Loucy (cell line): ENCODE results near the gene GTSF1L.
A peak's percentile ranks its signal among the peaks of the same experiment; 100 is the strongest.

Source experiments
- H2AFZ ChIP-seq: fragments of 200-600 bp; sonication (generic); 2 replicates; pipeline ENCODE4 v1.6.0; 2016; ENCODE audit warnings: antibody characterized with exemption, mild to moderate bottlenecking, low read length, moderate library complexity
- H3F3A ChIP-seq: fragments of 200-600 bp; 2 replicates; pipeline ENCODE4 v1.6.0; 2016; ENCODE audit warnings: antibody characterized with exemption, low read depth, mild to moderate bottlenecking
- H3K27me3 ChIP-seq: fragments of 200-600 bp; sonication (generic); 2 replicates; pipeline ENCODE4 v1.6.1; 2014; ENCODE audit warnings: low read length, mild to moderate bottlenecking; ENCODE audit not compliant: insufficient read depth, poor library complexity, severe bottlenecking
- H3K36me3 ChIP-seq: fragments of 200-600 bp; sonication (generic); 2 replicates; pipeline ENCODE4 v1.6.1; 2016; ENCODE audit warnings: low read length; ENCODE audit not compliant: insufficient read depth
- H3K4me1 ChIP-seq: fragments of 200-600 bp; sonication (generic); 2 replicates; pipeline ENCODE4 v1.5.1; 2014; ENCODE audit warnings: low read length, mild to moderate bottlenecking; ENCODE audit not compliant: insufficient read depth, poor library complexity, severe bottlenecking
- H3K4me2 ChIP-seq: fragments of 200-600 bp; sonication (generic); 2 replicates; pipeline ENCODE4 v1.6.0; 2014; ENCODE audit warnings: antibody characterized with exemption, low read length, low read depth, mild to moderate bottlenecking; ENCODE audit not compliant: poor library complexity, severe bottlenecking
- H3K4me3 ChIP-seq: fragments of 200-600 bp; sonication (generic); 2 replicates; pipeline ENCODE4 v1.5.1; 2014; ENCODE audit warnings: low read length, mild to moderate bottlenecking, mixed read lengths; ENCODE audit not compliant: poor library complexity, severe bottlenecking
- H3K79me2 ChIP-seq: fragments of 200-600 bp; sonication (generic); 2 replicates; pipeline ENCODE4 v1.6.1; 2014; ENCODE audit warnings: low read length; ENCODE audit not compliant: insufficient read depth
- H3K9ac ChIP-seq: fragments of 200-600 bp; sonication (generic); 2 replicates; pipeline ENCODE4 v1.6.0; 2014; ENCODE audit warnings: mild to moderate bottlenecking, low read depth, low read length, moderate library complexity; ENCODE audit not compliant: poor library complexity, severe bottlenecking
- H3K9me2 ChIP-seq: fragments of 200-600 bp; sonication (generic); replicated peaks from 2 replicates; pipeline ENCODE4 v1.6.1; 2016; ENCODE audit warnings: low read depth, low read length, mixed read lengths
- H3K9me3 ChIP-seq: fragments of 200-600 bp; sonication (generic); 2 replicates; pipeline ENCODE4 v1.6.1; 2014; ENCODE audit warnings: mild to moderate bottlenecking, antibody characterized with exemption, low read length, low read depth; ENCODE audit not compliant: insufficient read depth
- H4K20me1 ChIP-seq: fragments of 200-600 bp; sonication (generic); 2 replicates; pipeline ENCODE4 v1.6.0; 2014; ENCODE audit warnings: antibody characterized with exemption, low read length, mild to moderate bottlenecking; ENCODE audit not compliant: insufficient read depth, poor library complexity, severe bottlenecking
- EZH2phosphoT487 ChIP-seq: fragments of 200-600 bp; IDR thresholded peaks from 2 replicates; pipeline ENCODE4 v1.6.1; 2018; ENCODE audit warnings: antibody characterized with exemption, mild to moderate bottlenecking, moderate library complexity, borderline replicate concordance
- TF ChIP-seq, protein P1 (sequence below): fragments of 200-600 bp; sonication (generic); conservative IDR thresholded peaks from 2 replicates; pipeline ENCODE4 v1.5.1; 2014; ENCODE audit warnings: mild to moderate bottlenecking, antibody characterized with exemption, low read length

Gene GTSF1L

DNA sequence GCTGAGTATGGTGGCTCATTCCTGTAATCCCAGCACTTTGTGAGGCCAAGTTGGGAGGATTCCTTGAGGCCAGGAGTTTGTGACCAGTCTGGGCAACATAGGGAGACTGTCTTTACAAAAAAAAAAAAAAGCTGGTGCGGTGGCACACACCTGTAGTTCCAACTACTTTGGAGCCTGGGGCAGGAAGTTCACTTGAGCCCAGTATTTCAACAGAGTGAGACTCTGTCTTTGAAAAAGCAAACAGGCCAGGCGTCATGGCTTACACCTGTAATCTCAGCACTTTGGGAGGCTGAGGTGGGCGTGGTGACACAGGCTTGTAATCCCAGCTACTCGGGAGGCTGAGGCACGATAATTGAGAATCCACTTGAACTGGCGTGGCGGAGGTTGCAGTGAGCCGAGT is 31.2 kb downstream of the GTSF1L start:
- Histone ChIP-seq H3K9me2 (no peaks in the 10 kb centered on the region), H3K4me1 (no peaks in the 10 kb centered on the region), H3K36me3 (peaks cover 43% of the 10 kb centered on the region), H3K9me3 (no peaks in the 10 kb centered on the region), H4K20me1 (no peaks in the 10 kb centered on the region), H3K4me2 (no peak overlapping the region), H2AFZ (no peak overlapping the region), H3K79me2 (no peaks in the 10 kb centered on the region), H3K4me3 (no peak overlapping the region), H3F3A (no peaks in the 10 kb centered on the region), H3K9ac (no peak overlapping the region), H3K27me3 (no peaks in the 10 kb centered on the region)
- no peak for TF ChIP-seq EZH2phosphoT487
- TF ChIP-seq, protein P1, sequence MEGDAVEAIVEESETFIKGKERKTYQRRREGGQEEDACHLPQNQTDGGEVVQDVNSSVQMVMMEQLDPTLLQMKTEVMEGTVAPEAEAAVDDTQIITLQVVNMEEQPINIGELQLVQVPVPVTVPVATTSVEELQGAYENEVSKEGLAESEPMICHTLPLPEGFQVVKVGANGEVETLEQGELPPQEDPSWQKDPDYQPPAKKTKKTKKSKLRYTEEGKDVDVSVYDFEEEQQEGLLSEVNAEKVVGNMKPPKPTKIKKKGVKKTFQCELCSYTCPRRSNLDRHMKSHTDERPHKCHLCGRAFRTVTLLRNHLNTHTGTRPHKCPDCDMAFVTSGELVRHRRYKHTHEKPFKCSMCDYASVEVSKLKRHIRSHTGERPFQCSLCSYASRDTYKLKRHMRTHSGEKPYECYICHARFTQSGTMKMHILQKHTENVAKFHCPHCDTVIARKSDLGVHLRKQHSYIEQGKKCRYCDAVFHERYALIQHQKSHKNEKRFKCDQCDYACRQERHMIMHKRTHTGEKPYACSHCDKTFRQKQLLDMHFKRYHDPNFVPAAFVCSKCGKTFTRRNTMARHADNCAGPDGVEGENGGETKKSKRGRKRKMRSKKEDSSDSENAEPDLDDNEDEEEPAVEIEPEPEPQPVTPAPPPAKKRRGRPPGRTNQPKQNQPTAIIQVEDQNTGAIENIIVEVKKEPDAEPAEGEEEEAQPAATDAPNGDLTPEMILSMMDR: no peak

DNA sequence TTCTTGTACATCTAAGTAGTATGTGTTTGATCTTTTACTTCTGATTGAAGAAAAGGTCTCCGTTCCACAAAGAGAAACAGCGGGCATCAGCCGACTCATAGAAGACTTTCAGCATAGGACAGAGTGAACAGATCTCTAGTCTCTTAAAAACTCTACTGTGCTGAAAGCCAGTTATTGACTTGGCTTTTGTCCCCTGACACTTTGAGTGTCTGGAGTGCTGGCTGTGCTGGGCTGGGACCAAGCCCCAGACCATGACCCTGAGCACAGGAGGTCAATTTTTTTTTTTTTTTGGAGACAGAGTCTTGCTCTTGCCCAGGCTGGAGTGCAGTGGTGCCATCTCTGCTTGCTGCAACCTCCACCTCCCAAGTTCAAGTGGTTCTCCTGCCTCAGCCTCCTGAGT is 32.0 kb downstream of the GTSF1L start:
- H2AFZ ChIP-seq: no peak overlapping the region
- no peaks in the 10 kb centered on the region for H3K9me2 ChIP-seq
- peaks cover 40% of the 10 kb centered on the region for H3K36me3 ChIP-seq
- no peaks in the 10 kb centered on the region for H3K79me2 ChIP-seq
- H3K27me3 ChIP-seq: no peaks in the 10 kb centered on the region
- H3K4me3 ChIP-seq: no peak overlapping the region
- H3K9ac ChIP-seq: no peak overlapping the region
- no peak for TF ChIP-seq EZH2phosphoT487
- TF ChIP-seq, protein P1: no peak
- H3K9me3 ChIP-seq: no peaks in the 10 kb centered on the region
- no peaks in the 10 kb centered on the region for H4K20me1 ChIP-seq
- H3K4me2 ChIP-seq: no peak overlapping the region
- no peaks in the 10 kb centered on the region for H3F3A ChIP-seq
- H3K4me1 ChIP-seq: no peaks in the 10 kb centered on the region

DNA sequence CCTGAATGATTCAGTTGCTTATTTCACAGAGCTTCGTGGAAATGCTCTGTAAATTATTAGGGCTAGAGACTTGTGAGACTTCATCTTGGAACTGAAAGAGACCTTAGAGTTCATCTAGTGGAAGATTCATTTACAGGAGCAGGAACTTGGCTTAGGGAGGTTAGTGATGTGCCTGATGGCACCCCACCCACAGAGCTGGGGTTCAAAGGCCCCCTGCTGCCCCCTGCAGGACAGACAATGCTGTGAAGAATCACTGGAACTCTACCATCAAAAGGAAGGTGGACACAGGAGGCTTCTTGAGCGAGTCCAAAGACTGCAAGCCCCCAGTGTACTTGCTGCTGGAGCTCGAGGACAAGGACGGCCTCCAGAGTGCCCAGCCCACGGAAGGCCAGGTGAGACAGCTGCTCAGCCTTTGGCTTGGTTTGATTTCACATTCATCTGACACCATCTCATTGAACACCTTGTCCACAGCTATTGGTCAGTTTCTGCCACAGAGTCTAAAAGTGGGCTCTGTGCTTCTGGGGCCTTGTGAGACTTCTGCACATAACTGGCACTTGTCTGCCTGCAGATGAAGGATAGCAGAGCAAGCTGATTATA is 34.8 kb downstream of the GTSF1L start:
- no peaks in the 10 kb centered on the region for H3K27me3 ChIP-seq
- H3K79me2 ChIP-seq: no peaks in the 10 kb centered on the region
- H3K36me3 ChIP-seq: peaks cover 53% of the 10 kb centered on the region
- H3K4me3 ChIP-seq: no peak overlapping the region
- no peak overlapping the region for H3K9ac ChIP-seq
- no peaks in the 10 kb centered on the region for H4K20me1 ChIP-seq
- no peak for TF ChIP-seq EZH2phosphoT487
- TF ChIP-seq, protein P1: peak; percentile 89
- no peaks in the 10 kb centered on the region for H3K9me3 ChIP-seq
- H2AFZ ChIP-seq: no peak overlapping the region
- H3F3A ChIP-seq: no peaks in the 10 kb centered on the region
- H3K9me2 ChIP-seq: no peaks in the 10 kb centered on the region
- no peaks in the 10 kb centered on the region for H3K4me1 ChIP-seq
- H3K4me2 ChIP-seq: no peak overlapping the region
